ENCODE results near the gene AREG. TPM values are rescaled to one million over a fixed set of nuclear protein-coding genes. Genes with fewer than 3 reads are reported as not detected.

The AREG gene
- total RNA-seq, 2 experiments from 2014 or later, result not detected

DNA sequence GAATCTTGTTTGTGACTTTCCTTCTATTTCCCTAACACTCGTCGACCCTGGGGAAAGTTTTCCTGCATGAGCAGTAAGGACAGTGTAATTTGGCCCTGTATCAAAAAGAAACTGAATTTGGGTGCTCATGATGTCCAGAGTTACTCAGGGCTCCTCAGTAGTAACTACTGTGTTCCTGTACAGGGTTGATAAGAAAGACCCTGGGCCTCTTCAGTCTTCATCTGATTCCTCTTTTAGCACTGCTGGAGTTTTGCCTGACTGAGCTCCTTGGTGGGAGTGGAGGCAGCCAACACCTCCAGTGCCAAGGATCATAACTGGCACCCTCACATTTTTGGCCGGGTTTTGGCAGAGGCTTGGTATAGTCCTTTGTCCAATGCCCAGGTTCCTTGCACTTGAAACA lies 7.1 kb upstream of the AREG start:
- ATAC-seq, result no peak
- Mint-ChIP-seq H3K4me1 (ENCODE audit: low read depth) (no peaks in the 10 kb centered on the region), H3K27ac (no peak overlapping the region), H3K27me3 (ENCODE audit: low read depth) (no peaks in the 10 kb centered on the region), H3K9me3 (ENCODE audit: insufficient read depth) (no peaks in the 10 kb centered on the region), H3K4me3 (no peak overlapping the region), H3K36me3 (ENCODE audit: low read depth) (no peaks in the 10 kb centered on the region)
- CTCF ChIA-PET, result no interaction called here
- no peak for DNase-seq
- POLR2A ChIA-PET, result interaction anchor here (0.6 to 1.1 kb wide), 2 partner anchors 40 to 1289 kb away, joined by 3 read pairs; no protein-coding TSS in a partner anchor

DNA sequence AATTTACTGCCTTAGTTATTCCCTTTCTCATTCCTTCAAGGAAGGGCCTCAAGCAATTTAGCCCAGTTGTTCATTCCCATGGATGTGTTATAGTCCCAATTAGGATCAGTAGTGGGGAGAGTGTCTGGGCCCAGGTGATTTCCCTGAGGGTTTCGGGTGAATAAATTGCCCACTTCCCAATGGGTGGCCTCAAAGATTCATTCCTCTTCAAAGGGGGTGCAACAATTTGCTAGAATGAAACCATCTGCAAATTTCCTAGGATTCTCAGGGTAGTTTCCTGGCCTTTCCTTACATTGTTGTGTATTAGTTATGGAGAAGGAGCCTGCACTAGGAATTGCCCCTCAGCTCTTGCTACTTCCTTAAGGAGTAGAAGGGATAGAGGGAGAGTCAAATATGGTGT lies 6.3 kb upstream of the AREG start:
- Mint-ChIP-seq H3K9me3 (ENCODE audit: insufficient read depth) (no peaks in the 10 kb centered on the region), H3K4me1 (ENCODE audit: low read depth) (no peaks in the 10 kb centered on the region), H3K27ac (no peak overlapping the region), H3K27me3 (ENCODE audit: low read depth) (no peaks in the 10 kb centered on the region), H3K4me3 (no peak overlapping the region), H3K36me3 (ENCODE audit: low read depth) (no peaks in the 10 kb centered on the region)
- POLR2A ChIA-PET, result no interaction called here
- no peak for DNase-seq
- CTCF ChIA-PET, result no interaction called here
- ATAC-seq, result no peak

DNA sequence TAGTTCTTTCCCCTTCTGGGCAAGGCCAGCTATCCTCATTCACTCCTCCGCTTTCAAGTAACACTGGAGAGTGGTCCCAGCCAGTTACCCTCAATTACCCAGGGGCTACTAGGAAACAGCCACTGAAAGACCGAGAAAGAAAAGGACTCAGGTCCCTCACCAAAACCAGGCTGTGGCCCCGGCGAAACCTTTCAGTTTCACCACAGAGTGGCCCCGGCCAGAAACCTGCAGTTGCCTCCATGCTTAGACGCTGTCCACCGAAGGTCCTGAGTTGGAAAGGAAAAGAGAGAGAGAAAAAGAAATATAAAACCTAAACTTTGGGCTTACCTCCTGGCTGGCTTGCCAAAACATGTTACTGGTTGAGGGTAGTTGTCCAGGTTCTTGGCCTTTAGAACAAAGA lies 5.0 kb upstream of the AREG start:
- no peak for ATAC-seq
- POLR2A ChIA-PET, result no interaction called here
- H3K36me3 Mint-ChIP-seq (ENCODE audit: low read depth), result no peaks in the 10 kb centered on the region

DNA sequence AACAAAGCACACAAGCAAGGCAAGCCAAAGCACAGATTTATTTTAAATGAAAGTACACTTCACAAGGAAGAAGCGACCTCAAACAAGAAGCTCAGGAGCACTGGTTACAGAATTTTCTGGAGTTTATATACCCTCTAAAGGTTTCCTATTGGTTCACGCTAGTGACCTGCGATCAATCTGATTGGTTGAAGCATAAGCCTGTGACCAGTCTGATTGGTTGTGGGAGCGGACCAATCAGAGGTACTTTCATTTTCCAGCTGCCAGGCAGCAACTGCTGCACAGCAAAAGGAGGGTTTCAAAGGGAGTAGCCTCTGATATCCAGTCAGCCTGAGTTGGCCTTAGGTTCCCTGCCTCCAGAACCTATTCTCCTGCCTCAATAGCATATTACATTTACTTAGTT lies 4.6 kb upstream of the AREG start:
- Mint-ChIP-seq H3K27me3 (ENCODE audit: low read depth) (no peaks in the 10 kb centered on the region), H3K4me3 (no peak overlapping the region), H3K27ac (no peak overlapping the region), H3K9me3 (ENCODE audit: insufficient read depth) (no peaks in the 10 kb centered on the region), H3K4me1 (ENCODE audit: low read depth) (peaks cover 11% of the 10 kb centered on the region), H3K36me3 (ENCODE audit: low read depth) (no peaks in the 10 kb centered on the region)
- ChIA-PET POLR2A (no interaction called here), CTCF (no interaction called here)
- DNase-seq, result no peak
- ATAC-seq, result no peak

More for the DNA sequence above, 5.0 kb upstream of the AREG start:
- CTCF ChIA-PET, result no interaction called here
- Mint-ChIP-seq H3K9me3 (ENCODE audit: insufficient read depth) (no peaks in the 10 kb centered on the region), H3K27me3 (ENCODE audit: low read depth) (no peaks in the 10 kb centered on the region), H3K4me3 (no peak overlapping the region), H3K4me1 (ENCODE audit: low read depth) (peaks cover 8% of the 10 kb centered on the region), H3K27ac (no peak overlapping the region)
- no peak for DNase-seq

DNA sequence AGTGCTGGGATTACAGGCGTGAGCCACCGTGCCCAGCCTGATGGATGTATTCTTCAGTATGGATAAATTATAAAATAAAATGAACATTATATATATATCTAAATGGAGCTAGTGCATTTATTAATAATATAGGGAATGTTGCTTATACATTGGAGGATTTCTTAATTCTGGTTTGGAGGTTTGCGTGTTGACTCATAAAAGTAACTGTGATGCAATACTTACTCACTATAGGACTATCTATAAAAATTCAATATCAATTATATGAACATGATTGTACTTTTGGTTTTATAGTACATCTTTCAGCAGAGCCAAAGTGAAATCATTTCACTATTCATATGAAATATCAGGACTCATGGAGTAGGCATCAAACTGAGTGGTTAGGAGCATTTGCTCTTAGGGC lies 3.2 kb upstream of the AREG start:
- H3K27ac Mint-ChIP-seq, result no peak overlapping the region
- peaks cover 12% of the 10 kb centered on the region for H3K4me1 Mint-ChIP-seq (ENCODE audit: low read depth)
- H3K36me3 Mint-ChIP-seq (ENCODE audit: low read depth), result no peaks in the 10 kb centered on the region
- no peak for DNase-seq
- POLR2A ChIA-PET, result no interaction called here
- no peaks in the 10 kb centered on the region for H3K9me3 Mint-ChIP-seq (ENCODE audit: insufficient read depth)
- H3K4me3 Mint-ChIP-seq, result no peak overlapping the region
- no peak for ATAC-seq
- H3K27me3 Mint-ChIP-seq (ENCODE audit: low read depth), result peaks cover 3% of the 10 kb centered on the region
- CTCF ChIA-PET, result interaction anchor here (1.5 kb wide), 1 partner anchor 16 kb away, joined by 4 read pairs; no protein-coding TSS in a partner anchor

- no peak overlapping the region for H3K27ac Mint-ChIP-seq
- ChIA-PET POLR2A (interaction anchor here (1.0 kb wide), 1 partner anchor 47 kb away, joined by 3 read pairs; no protein-coding TSS in a partner anchor), CTCF (no interaction called here)
- H3K4me3 Mint-ChIP-seq, result no peak overlapping the region
- DNase-seq (no peak), ATAC-seq (no peak)
- peaks cover 12% of the 10 kb centered on the region for H3K4me1 Mint-ChIP-seq (ENCODE audit: low read depth)
- peaks cover 3% of the 10 kb centered on the region for H3K27me3 Mint-ChIP-seq (ENCODE audit: low read depth)
- no peaks in the 10 kb centered on the region for H3K9me3 Mint-ChIP-seq (ENCODE audit: insufficient read depth)
- H3K36me3 Mint-ChIP-seq (ENCODE audit: low read depth), result no peaks in the 10 kb centered on the region
These were observed 1.4 kb downstream of the AREG start for GRCh38 chr4:74446193-74446868.

DNA sequence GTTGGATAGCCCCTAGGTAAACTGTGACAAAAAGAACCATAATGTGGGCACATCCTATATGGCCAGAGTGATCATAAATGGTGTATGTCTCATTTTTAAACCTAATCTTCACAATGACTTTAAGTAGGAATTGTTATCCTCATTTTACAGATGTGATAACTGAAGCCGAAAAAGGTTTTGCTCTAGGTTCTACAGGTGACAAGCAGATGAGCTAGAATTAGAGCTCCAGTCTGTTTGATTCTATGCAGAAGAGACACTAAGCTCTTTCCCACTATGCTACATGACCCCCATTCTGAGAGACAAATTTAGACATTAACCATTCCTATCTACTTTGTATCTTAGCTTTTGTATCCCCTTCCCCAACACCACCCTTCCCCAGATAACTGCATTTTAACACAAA lies 2.0 kb downstream of the AREG start:
- no peaks in the 10 kb centered on the region for H3K36me3 Mint-ChIP-seq (ENCODE audit: low read depth)
- no peak overlapping the region for H3K27ac Mint-ChIP-seq
- no peak overlapping the region for H3K4me3 Mint-ChIP-seq
- no peaks in the 10 kb centered on the region for H3K9me3 Mint-ChIP-seq (ENCODE audit: insufficient read depth)
- ATAC-seq (no peak), DNase-seq (no peak)
- ChIA-PET CTCF (no interaction called here), POLR2A (interaction anchor here (1.0 kb wide), 1 partner anchor 48 kb away, joined by 3 read pairs; no protein-coding TSS in a partner anchor)
- H3K27me3 Mint-ChIP-seq (ENCODE audit: low read depth), result peaks cover 3% of the 10 kb centered on the region
- peaks cover 12% of the 10 kb centered on the region for H3K4me1 Mint-ChIP-seq (ENCODE audit: low read depth)

GRCh38 chr4:74447636-74448233 lies 2.8 kb downstream of the AREG start:
- no peak for ATAC-seq
- Mint-ChIP-seq H3K27ac (no peak overlapping the region), H3K36me3 (ENCODE audit: low read depth) (no peaks in the 10 kb centered on the region), H3K4me1 (ENCODE audit: low read depth) (peaks cover 12% of the 10 kb centered on the region), H3K27me3 (ENCODE audit: low read depth) (peaks cover 3% of the 10 kb centered on the region), H3K9me3 (ENCODE audit: insufficient read depth) (no peaks in the 10 kb centered on the region), H3K4me3 (no peak overlapping the region)
- no peak for DNase-seq
- CTCF ChIA-PET, result no interaction called here
- POLR2A ChIA-PET, result interaction anchor here (1.0 kb wide), 1 partner anchor 49 kb away, joined by 3 read pairs; no protein-coding TSS in a partner anchor

DNA sequence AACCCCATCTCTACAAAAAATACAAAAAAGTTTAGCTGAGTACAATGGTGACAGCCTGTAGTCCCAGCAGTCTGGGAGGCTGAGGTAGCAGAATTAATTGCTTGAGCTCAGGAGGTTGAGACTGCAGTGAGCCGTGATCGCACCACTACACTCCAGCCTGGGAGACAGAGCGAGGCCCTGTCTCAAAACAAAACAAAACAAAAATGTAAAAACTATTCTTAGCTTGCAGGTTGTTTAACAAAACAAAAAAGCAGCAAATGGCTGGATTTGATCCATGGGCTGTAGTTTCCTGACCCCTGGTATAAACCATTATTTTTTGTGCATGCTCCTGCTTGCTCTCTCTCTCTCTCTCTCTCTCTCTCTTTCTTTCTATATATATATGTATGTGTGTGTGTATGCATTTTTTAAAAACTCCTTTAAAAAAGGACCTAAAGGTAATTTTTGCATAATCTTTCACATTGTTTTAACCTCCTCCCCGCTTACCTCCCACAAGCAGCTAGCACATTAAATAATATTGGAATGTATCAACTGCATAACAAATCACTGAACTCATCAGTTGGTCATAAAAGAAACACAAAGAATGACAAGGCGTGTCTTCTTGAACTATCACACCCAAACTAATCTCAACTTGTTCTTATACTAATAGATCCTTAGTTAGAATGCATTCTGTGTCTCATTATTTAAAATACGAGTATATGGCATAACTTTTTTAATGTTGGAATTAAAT lies 4.8 kb downstream of the AREG start:
- Mint-ChIP-seq H3K9me3 (ENCODE audit: insufficient read depth) (no peaks in the 10 kb centered on the region), H3K27me3 (ENCODE audit: low read depth) (peaks cover 3% of the 10 kb centered on the region), H3K4me1 (ENCODE audit: low read depth) (peaks cover 6% of the 10 kb centered on the region), H3K27ac (no peak overlapping the region), H3K4me3 (no peak overlapping the region), H3K36me3 (ENCODE audit: low read depth) (no peaks in the 10 kb centered on the region)
- CTCF ChIA-PET, result no interaction called here
- DNase-seq (no peak), ATAC-seq (no peak)
- POLR2A ChIA-PET, result no interaction called here

GRCh38 chr4:74450298-74450683 lies 5.4 kb downstream of the AREG start:
- no peak overlapping the region for H3K4me3 Mint-ChIP-seq
- POLR2A ChIA-PET, result no interaction called here
- peaks cover 2% of the 10 kb centered on the region for H3K4me1 Mint-ChIP-seq (ENCODE audit: low read depth)
- CTCF ChIA-PET, result no interaction called here
- DNase-seq (no peak), ATAC-seq (no peak)
- H3K27ac Mint-ChIP-seq, result no peak overlapping the region
- peaks cover 3% of the 10 kb centered on the region for H3K27me3 Mint-ChIP-seq (ENCODE audit: low read depth)
- H3K36me3 Mint-ChIP-seq (ENCODE audit: low read depth), result no peaks in the 10 kb centered on the region
- H3K9me3 Mint-ChIP-seq (ENCODE audit: insufficient read depth), result no peaks in the 10 kb centered on the region

GRCh38 chr4:74451214-74451661 lies 6.3 kb downstream of the AREG start:
- H3K27me3 Mint-ChIP-seq (ENCODE audit: low read depth), result peaks cover 3% of the 10 kb centered on the region
- no peak for ATAC-seq
- no peaks in the 10 kb centered on the region for H3K9me3 Mint-ChIP-seq (ENCODE audit: insufficient read depth)
- CTCF ChIA-PET, result no interaction called here
- no peak for DNase-seq
- no peaks in the 10 kb centered on the region for H3K36me3 Mint-ChIP-seq (ENCODE audit: low read depth)
- no peak overlapping the region for H3K4me3 Mint-ChIP-seq
- no peaks in the 10 kb centered on the region for H3K4me1 Mint-ChIP-seq (ENCODE audit: low read depth)
- no peak overlapping the region for H3K27ac Mint-ChIP-seq
- POLR2A ChIA-PET, result no interaction called here

- ATAC-seq (no peak), DNase-seq (no peak)
- CTCF ChIA-PET, result no interaction called here
- no peaks in the 10 kb centered on the region for H3K36me3 Mint-ChIP-seq (ENCODE audit: low read depth)
- POLR2A ChIA-PET, result no interaction called here
- no peak overlapping the region for H3K27ac Mint-ChIP-seq
- no peaks in the 10 kb centered on the region for H3K4me1 Mint-ChIP-seq (ENCODE audit: low read depth)
- H3K9me3 Mint-ChIP-seq (ENCODE audit: insufficient read depth), result no peaks in the 10 kb centered on the region
- no peak overlapping the region for H3K4me3 Mint-ChIP-seq
- no peaks in the 10 kb centered on the region for H3K27me3 Mint-ChIP-seq (ENCODE audit: low read depth)
These were observed 8.2 kb downstream of the AREG start for GRCh38 chr4:74453037-74453635.
